HL-60/S4 (cell line): ENCODE results near the gene AGER.
"Not testable (repeated sequence)": the region's sequence is repeated elsewhere in the genome, so short reads cannot be mapped to it uniquely, and the experiment has no call there.

Experiments
- in situ Hi-C: fragments of 300-500 bp; cut with MboI; formaldehyde crosslinking; loops from 2 replicates; pipeline ENCODE4 v1.14.3; 2022; ENCODE audit warnings: low sequenced_read_pairs

The AGER gene

GRCh38 chr6:32151181-32151862 lies 32.7 kb downstream of the AGER start:
- in situ Hi-C loops: no loop called here

- in situ Hi-C loops: no loop called here
These were observed 33.9 kb downstream of the AGER start for GRCh38 chr6:32149932-32150870.

- in situ Hi-C loops: no loop called here
These were observed 34.8 kb downstream of the AGER start for GRCh38 chr6:32149092-32149755.

- in situ Hi-C loops: no loop called here
These were observed 35.6 kb downstream of the AGER start for GRCh38 chr6:32148289-32149091.

GRCh38 chr6:32147401-32148132 lies 36.5 kb downstream of the AGER start:
- in situ Hi-C loops: no loop called here

- in situ Hi-C loops: no loop called here
These were observed 37.4 kb downstream of the AGER start for GRCh38 chr6:32146687-32147086.

GRCh38 chr6:32146287-32146686 lies 37.8 kb downstream of the AGER start:
- in situ Hi-C loops: no loop called here

- in situ Hi-C loops: not testable (repeated sequence)
These were observed 39.8 kb downstream of the AGER start for GRCh38 chr6:32144238-32144637.

GRCh38 chr6:32140420-32141046 lies 43.5 kb downstream of the AGER start:
- in situ Hi-C loops: no loop called here

- in situ Hi-C loops: no loop called here
These were observed 44.5 kb downstream of the AGER start for GRCh38 chr6:32139590-32139989.

- in situ Hi-C loops: no loop called here
These were observed 46.6 kb downstream of the AGER start for GRCh38 chr6:32137454-32137853.

GRCh38 chr6:32133786-32134185 lies 50.3 kb downstream of the AGER start:
- in situ Hi-C loops: no loop called here

GRCh38 chr6:32132110-32132509 lies 51.9 kb downstream of the AGER start:
- in situ Hi-C loops: no loop called here

- in situ Hi-C loops: no loop called here
These were observed 52.6 kb downstream of the AGER start for GRCh38 chr6:32131439-32131948.
